ENCODE data around the gene AEBP1. TPM values are rescaled to one million over a fixed set of nuclear protein-coding genes. Genes with fewer than 3 reads are reported as not detected.

AEBP1 gene
- total RNA-seq, 1 donor from 2014 or later, result 22.2 TPM

DNA sequence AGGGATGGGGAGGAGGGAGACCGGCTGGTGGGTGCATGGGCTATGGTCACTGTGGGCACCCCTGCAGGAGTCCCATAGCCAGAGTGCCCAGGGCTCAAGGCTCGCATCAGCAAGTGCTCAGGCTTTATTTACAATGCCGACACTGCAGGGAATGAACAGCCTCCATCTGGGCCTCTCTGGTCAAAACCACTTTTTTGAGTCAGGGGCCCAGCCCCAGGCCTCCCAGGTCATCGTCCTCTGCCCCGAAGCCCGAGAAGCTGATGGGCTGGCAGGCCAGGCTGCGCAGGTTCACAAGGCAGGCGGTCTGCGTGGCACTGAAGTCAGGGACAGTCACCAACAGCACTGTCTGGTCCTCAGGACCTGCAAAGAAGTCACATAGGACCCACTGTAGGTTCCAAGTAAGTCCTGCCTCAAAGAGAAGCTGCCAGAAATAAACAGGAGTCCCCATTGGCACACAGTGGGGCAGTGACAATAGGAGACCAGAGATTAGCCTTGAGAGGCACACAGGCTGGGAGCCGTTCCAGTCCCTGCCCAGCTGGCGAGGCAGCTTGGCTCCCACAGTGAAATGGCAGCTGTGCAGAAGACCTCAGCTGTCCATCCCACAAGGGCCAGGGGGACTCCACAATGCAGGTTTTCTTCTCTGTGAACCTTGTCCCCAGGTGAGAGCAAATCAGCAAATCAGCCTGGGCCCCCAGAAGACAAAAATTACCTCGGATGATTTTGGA lies 10.6 kb downstream of the AEBP1 start:
- TF ChIP-seq, protein P1, sequence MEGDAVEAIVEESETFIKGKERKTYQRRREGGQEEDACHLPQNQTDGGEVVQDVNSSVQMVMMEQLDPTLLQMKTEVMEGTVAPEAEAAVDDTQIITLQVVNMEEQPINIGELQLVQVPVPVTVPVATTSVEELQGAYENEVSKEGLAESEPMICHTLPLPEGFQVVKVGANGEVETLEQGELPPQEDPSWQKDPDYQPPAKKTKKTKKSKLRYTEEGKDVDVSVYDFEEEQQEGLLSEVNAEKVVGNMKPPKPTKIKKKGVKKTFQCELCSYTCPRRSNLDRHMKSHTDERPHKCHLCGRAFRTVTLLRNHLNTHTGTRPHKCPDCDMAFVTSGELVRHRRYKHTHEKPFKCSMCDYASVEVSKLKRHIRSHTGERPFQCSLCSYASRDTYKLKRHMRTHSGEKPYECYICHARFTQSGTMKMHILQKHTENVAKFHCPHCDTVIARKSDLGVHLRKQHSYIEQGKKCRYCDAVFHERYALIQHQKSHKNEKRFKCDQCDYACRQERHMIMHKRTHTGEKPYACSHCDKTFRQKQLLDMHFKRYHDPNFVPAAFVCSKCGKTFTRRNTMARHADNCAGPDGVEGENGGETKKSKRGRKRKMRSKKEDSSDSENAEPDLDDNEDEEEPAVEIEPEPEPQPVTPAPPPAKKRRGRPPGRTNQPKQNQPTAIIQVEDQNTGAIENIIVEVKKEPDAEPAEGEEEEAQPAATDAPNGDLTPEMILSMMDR (IDR thresholded peaks at IDR 0.05; ENCODE audit: unreplicated experiment), result no peak
- Mint-ChIP-seq H3K27ac (ENCODE audit: unreplicated experiment) (no peak overlapping the region), H3K27me3 (ENCODE audit: unreplicated experiment) (peaks cover 12% of the 10 kb centered on the region), H3K4me1 (ENCODE audit: unreplicated experiment) (no peaks in the 10 kb centered on the region), H3K9me3 (ENCODE audit: unreplicated experiment) (no peaks in the 10 kb centered on the region), H3K36me3 (ENCODE audit: low read depth, unreplicated experiment) (peaks cover 15% of the 10 kb centered on the region), H3K4me3 (ENCODE audit: unreplicated experiment) (no peak overlapping the region)
- DNase-seq (ENCODE audit: low spot score), result no peak

DNA sequence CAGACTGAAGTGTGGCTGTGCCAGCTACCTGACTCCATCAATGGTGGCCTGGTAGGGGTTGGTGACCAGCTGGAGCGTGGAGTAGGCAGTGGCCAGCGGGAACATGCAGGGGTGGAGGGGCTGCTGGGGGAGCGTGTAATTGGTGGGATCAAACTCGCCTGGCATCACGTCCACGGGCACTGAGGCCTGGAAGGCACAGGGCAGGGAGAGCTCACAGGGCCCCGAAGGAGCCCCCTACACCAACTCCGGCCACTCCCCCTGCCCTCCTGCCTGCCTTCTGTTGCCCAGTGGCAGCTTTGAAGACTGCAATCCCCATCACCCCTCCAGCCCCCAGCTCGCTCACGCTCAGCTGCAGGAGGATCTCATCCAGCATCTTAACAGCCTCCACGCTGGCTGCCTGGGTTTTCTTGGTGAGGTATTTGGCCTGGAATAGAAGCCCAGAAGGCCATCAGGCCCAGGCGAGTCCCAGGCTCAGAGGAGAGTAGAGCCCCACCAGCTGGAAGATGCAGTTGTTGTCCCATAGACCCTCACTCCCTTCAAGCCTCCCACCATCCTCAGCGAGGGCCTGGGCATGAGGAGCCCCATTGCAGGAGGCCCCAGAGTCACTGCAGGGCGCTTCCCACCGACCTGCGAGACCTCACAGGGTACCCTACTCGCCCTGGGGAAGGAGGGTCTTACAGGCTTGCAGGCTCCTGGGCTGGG lies 12.1 kb downstream of the AEBP1 start:
- Mint-ChIP-seq H3K36me3 (ENCODE audit: low read depth, unreplicated experiment) (peaks cover 18% of the 10 kb centered on the region), H3K27me3 (ENCODE audit: unreplicated experiment) (peaks cover 9% of the 10 kb centered on the region), H3K4me3 (ENCODE audit: unreplicated experiment) (no peak overlapping the region), H3K9me3 (ENCODE audit: unreplicated experiment) (no peaks in the 10 kb centered on the region), H3K27ac (ENCODE audit: unreplicated experiment) (no peak overlapping the region), H3K4me1 (ENCODE audit: unreplicated experiment) (no peaks in the 10 kb centered on the region)
- no peak for DNase-seq (ENCODE audit: low spot score)
- TF ChIP-seq, protein P1 (IDR thresholded peaks at IDR 0.05; ENCODE audit: unreplicated experiment), result no peak

DNA sequence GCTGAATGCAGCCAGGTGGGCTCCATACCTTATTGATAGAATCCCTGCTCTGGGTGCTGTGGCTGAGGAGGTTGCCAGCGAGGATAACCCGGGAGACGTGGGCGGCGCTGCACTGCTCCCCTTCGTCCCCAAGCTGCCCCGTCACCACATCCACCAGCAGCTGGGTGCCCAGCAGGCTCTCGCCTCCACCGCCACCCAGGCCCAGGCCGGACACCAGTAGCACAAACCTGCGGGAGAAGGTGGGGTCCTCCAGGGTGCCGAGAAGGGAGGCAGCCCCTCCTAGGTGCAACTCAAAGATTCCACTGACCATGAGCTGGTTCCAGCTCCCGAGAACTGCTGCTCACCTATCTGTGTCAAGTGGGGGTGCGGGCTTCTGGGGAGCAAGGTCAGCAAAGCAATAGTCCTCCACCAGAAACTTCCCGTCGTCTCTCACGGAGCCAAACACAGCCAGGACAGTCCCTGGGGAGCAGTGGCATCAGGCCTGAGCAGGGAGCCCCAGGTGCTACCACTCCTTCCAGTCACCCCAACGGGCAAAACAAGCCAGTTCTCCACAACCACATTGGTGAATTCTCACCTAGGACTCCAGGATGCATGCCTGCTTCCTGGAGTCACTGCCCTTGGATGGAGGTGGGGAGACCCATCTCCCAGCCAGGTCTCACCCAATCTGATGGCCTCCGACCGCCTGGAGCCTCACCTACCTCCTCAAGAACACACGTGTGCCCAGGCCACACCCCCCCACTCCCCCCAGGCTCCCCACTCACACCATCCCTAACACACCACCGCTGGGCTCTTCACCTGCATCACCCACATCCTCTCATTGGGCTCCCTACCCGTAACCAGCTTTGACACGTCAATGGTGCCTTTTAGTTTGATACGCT lies 12.9 kb downstream of the AEBP1 start:
- Mint-ChIP-seq H3K4me1 (ENCODE audit: unreplicated experiment) (no peaks in the 10 kb centered on the region), H3K27me3 (ENCODE audit: unreplicated experiment) (peaks cover 8% of the 10 kb centered on the region), H3K36me3 (ENCODE audit: low read depth, unreplicated experiment) (peaks cover 18% of the 10 kb centered on the region), H3K27ac (ENCODE audit: unreplicated experiment) (no peak overlapping the region), H3K9me3 (ENCODE audit: unreplicated experiment) (no peaks in the 10 kb centered on the region), H3K4me3 (ENCODE audit: unreplicated experiment) (no peak overlapping the region)
- TF ChIP-seq, protein P1 (IDR thresholded peaks at IDR 0.05; ENCODE audit: unreplicated experiment), result no peak
- no peak for DNase-seq (ENCODE audit: low spot score)

DNA sequence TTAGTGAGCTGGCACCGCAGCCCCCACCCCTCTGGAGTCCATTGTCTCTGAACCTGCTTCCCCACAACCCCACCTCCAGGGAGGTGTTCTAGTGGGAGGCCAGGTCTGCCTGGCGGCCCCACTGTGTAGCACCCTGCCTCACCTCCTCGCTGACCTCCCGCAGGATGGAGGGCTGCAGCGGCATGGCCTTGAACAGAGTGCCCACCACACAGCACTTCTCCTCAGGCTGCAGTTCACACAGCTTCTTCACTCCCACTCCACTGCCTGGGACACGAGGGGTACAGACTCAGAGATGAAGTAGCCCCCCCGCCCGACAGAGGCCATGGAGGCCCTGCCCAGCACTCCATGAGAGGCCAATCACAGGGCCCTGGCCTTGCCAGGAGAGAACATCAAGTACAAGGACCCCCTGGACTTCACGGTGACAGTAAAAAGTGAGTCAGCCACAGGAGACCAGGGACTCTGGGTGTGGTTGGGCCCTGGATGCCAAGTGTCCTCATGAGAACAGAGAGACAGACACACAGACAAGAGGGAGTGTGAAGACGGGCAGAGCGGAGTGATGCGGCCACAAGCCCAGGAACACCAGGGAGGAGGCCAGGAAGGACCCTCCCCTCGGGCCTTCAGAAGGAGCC lies 13.8 kb downstream of the AEBP1 start:
- Mint-ChIP-seq H3K27me3 (ENCODE audit: unreplicated experiment) (peaks cover 7% of the 10 kb centered on the region), H3K9me3 (ENCODE audit: unreplicated experiment) (no peaks in the 10 kb centered on the region), H3K36me3 (ENCODE audit: low read depth, unreplicated experiment) (peaks cover 18% of the 10 kb centered on the region), H3K4me1 (ENCODE audit: unreplicated experiment) (peaks cover 4% of the 10 kb centered on the region), H3K4me3 (ENCODE audit: unreplicated experiment) (no peak overlapping the region), H3K27ac (ENCODE audit: unreplicated experiment) (no peak overlapping the region)
- DNase-seq (ENCODE audit: low spot score), result no peak
- TF ChIP-seq, protein P1 (IDR thresholded peaks at IDR 0.05; ENCODE audit: unreplicated experiment), result no peak
